COR-L47 (cell line): ENCODE results near the gene DCP2.

Experiments
- DNase-seq: peaks from one replicate; lab custom pipeline; 2025; lab: John Stamatoyannopoulos, UW

DCP2 gene

GRCh38 chr5:113022661-113023060 is 46.1 kb downstream of the DCP2 start:
- DNase-seq: no peak

- DNase-seq: no peak
Observed at GRCh38 chr5:113024076-113024697, 47.6 kb downstream of the DCP2 start.

- DNase-seq: no peak
Observed at GRCh38 chr5:113025596-113025995, 49.0 kb downstream of the DCP2 start.

GRCh38 chr5:113026211-113026610 is 49.6 kb downstream of the DCP2 start:
- DNase-seq: no peak

- no peak for DNase-seq
Observed at GRCh38 chr5:113027015-113027414, 50.4 kb downstream of the DCP2 start.

- no peak for DNase-seq
Observed at GRCh38 chr5:113027431-113027830, 50.8 kb downstream of the DCP2 start.

GRCh38 chr5:113029614-113030013 is 53.0 kb downstream of the DCP2 start:
- DNase-seq: no peak

- no peak for DNase-seq
Observed at GRCh38 chr5:113031104-113031503, 54.5 kb downstream of the DCP2 start.

GRCh38 chr5:113031557-113031956 is 55.0 kb downstream of the DCP2 start:
- DNase-seq: no peak

GRCh38 chr5:113034182-113034773 is 57.7 kb downstream of the DCP2 start:
- peak; percentile 45 for DNase-seq

- no peak for DNase-seq
Observed at GRCh38 chr5:113035096-113035495, 58.5 kb downstream of the DCP2 start.

- no peak for DNase-seq
Observed at GRCh38 chr5:113036321-113036720, 59.7 kb downstream of the DCP2 start.

- no peak for DNase-seq
Observed at GRCh38 chr5:113036826-113037225, 60.2 kb downstream of the DCP2 start.

GRCh38 chr5:113038136-113038535 is 61.5 kb downstream of the DCP2 start:
- no peak for DNase-seq

- DNase-seq: no peak
Observed at GRCh38 chr5:113038714-113039113, 62.1 kb downstream of the DCP2 start.

GRCh38 chr5:113039229-113039933 is 62.8 kb downstream of the DCP2 start:
- DNase-seq: no peak

- DNase-seq: no peak
Observed at GRCh38 chr5:113039934-113040285, 63.3 kb downstream of the DCP2 start.

GRCh38 chr5:113040672-113041260 is 64.2 kb downstream of the DCP2 start:
- no peak for DNase-seq

- no peak for DNase-seq
Observed at GRCh38 chr5:113042491-113043243, 66.1 kb downstream of the DCP2 start.

- no peak for DNase-seq
Observed at GRCh38 chr5:113043491-113043931, 66.9 kb downstream of the DCP2 start.

GRCh38 chr5:113044776-113045465 is 68.3 kb downstream of the DCP2 start:
- DNase-seq: no peak

GRCh38 chr5:113047234-113047633 is 70.6 kb downstream of the DCP2 start:
- no peak for DNase-seq
